ENCODE data around the gene SPDYC. TPM values are rescaled to one million over a fixed set of nuclear protein-coding genes. Genes with fewer than 3 reads are reported as not detected.

Gene SPDYC
- total and polyA plus RNA-seq, 2 experiments from 2014 or later, result 0.27 TPM; not detected in 1

- TF ChIP-seq JUNB (IDR thresholded peaks at IDR 0.05; ENCODE audit: unreplicated experiment) (no peak), ETS1 (IDR thresholded peaks at IDR 0.05) (no peak), ZNF331 (CRISPR knock-in tag; IDR thresholded peaks at IDR 0.05; ENCODE audit: low read depth) (no peak)
- H3K4me2 ChIP-seq, result no peak overlapping the region
- no peak overlapping the region for H3K4me3 ChIP-seq
- peaks cover 17% of the 10 kb centered on the region for H3K36me3 Mint-ChIP-seq (ENCODE audit: low read depth)
- H3K79me2 ChIP-seq (replicated peaks; ENCODE audit: insufficient read depth), result no peaks in the 10 kb centered on the region
- H3K4me3 Mint-ChIP-seq, result no peak overlapping the region
- H3K27ac Mint-ChIP-seq, result no peak overlapping the region
- H3K27ac ChIP-seq (ENCODE audit: low read depth), result no peak overlapping the region
- no peaks in the 10 kb centered on the region for H3K9me3 Mint-ChIP-seq
- no peaks in the 10 kb centered on the region for H4K20me1 ChIP-seq (replicated peaks; ENCODE audit: insufficient read depth)
- peaks cover 14% of the 10 kb centered on the region for H3K27me3 Mint-ChIP-seq (ENCODE audit: insufficient read depth, low read depth, poor library complexity)
- H3K9me2 ChIP-seq (ENCODE audit: insufficient read depth), result no peaks in the 10 kb centered on the region
- H3F3A ChIP-seq (replicated peaks; ENCODE audit: low read depth), result peaks cover 17% of the 10 kb centered on the region
- H3K27me3 ChIP-seq (ENCODE audit: insufficient read depth), result no peaks in the 10 kb centered on the region
- no peak overlapping the region for H2AFZ ChIP-seq
- H3K36me3 ChIP-seq (ENCODE audit: insufficient read depth), result no peaks in the 10 kb centered on the region
- ATAC-seq, result no peak
- no peak for DNase-seq (ENCODE audit: low spot score)
- peaks cover 35% of the 10 kb centered on the region for H3K4me1 Mint-ChIP-seq
- peaks cover 19% of the 10 kb centered on the region for H3K4me1 ChIP-seq (ENCODE audit: insufficient read depth)
These were observed 48.4 kb downstream of the SPDYC start for GRCh38 chr11:65218446-65218845.

- Histone ChIP-seq H3F3A (replicated peaks; ENCODE audit: low read depth) (peaks cover 6% of the 10 kb centered on the region), H4K20me1 (replicated peaks; ENCODE audit: insufficient read depth) (no peaks in the 10 kb centered on the region), H3K27me3 (ENCODE audit: insufficient read depth) (no peaks in the 10 kb centered on the region), H3K36me3 (ENCODE audit: insufficient read depth) (no peaks in the 10 kb centered on the region), H3K27ac (ENCODE audit: low read depth) (no peak overlapping the region), H3K4me3 (no peak overlapping the region), H3K4me1 (ENCODE audit: insufficient read depth) (peaks cover 10% of the 10 kb centered on the region), H3K79me2 (replicated peaks; ENCODE audit: insufficient read depth) (no peaks in the 10 kb centered on the region), H3K4me2 (no peak overlapping the region), H2AFZ (no peak overlapping the region), H3K9me2 (ENCODE audit: insufficient read depth) (no peaks in the 10 kb centered on the region)
- Mint-ChIP-seq H3K9me3 (no peaks in the 10 kb centered on the region), H3K4me1 (peaks cover 30% of the 10 kb centered on the region), H3K27me3 (ENCODE audit: insufficient read depth, low read depth, poor library complexity) (peaks cover 9% of the 10 kb centered on the region), H3K4me3 (no peak overlapping the region), H3K27ac (no peak overlapping the region), H3K36me3 (ENCODE audit: low read depth) (peaks cover 23% of the 10 kb centered on the region)
- ATAC-seq (no peak), DNase-seq (ENCODE audit: low spot score) (no peak)
- TF ChIP-seq ZNF114 (CRISPR knock-in tag; IDR thresholded peaks at IDR 0.05) (no peak), ZNF462 (CRISPR knock-in tag; IDR thresholded peaks at IDR 0.05) (no peak), NANOG (IDR thresholded peaks at IDR 0.05; ENCODE audit: borderline replicate concordance) (no peak), EZH2 (IDR thresholded peaks at IDR 0.05; ENCODE audit: low read depth, unreplicated experiment) (no peak), POLR2AphosphoS5 (IDR thresholded peaks at IDR 0.05; ENCODE audit: low read depth) (no peak), EZH2phosphoT487 (IDR thresholded peaks at IDR 0.05; ENCODE audit: unreplicated experiment) (no peak), REST (IDR thresholded peaks at IDR 0.05; ENCODE audit: unreplicated experiment) (no peak), JUNB (IDR thresholded peaks at IDR 0.05; ENCODE audit: unreplicated experiment) (no peak)
These were observed 49.8 kb downstream of the SPDYC start for GRCh38 chr11:65219930-65220213.
